Stomach (tissue), 9 donors: Measurements from ENCODE around the gene RDH5. TPM values are rescaled to one million over a fixed set of nuclear protein-coding genes. Genes with fewer than 3 reads are reported as not detected.

Experiments
- DNase-seq, 2 donors: peaks; one replicate each; pipeline versions ENCODE4 v3.0.0 to v3.0.0-alpha.2; 2013 to 2019
- H3K27ac ChIP-seq, 5 donors: fragments of 200-600 bp in 4 of 5; sonication (generic) in 4 of 5; one replicate each; pipeline ENCODE4 v1.5.1; 2013 to 2019; ENCODE audit warnings: mild to moderate bottlenecking in 1 of 5, moderate library complexity in 1 of 5
- H3K27me3 ChIP-seq, 3 donors: fragments of 200-600 bp; sonication (generic); one replicate each; pipeline ENCODE4 v1.5.1; 2017 to 2019; ENCODE audit warnings: mixed run types in 1 of 3
- H3K36me3 ChIP-seq, 4 donors: fragments of 200-600 bp; sonication (generic); 1 replicate in 3 of 4; 2 replicates in 1 of 4; pipeline ENCODE4 v1.5.1; 2016 to 2019
- H3K4me1 ChIP-seq, 4 donors: fragments of 200-600 bp; sonication (generic); one replicate each; pipeline ENCODE4 v1.5.1; 2016 to 2019
- H3K4me3 ChIP-seq, 4 donors: fragments of 200-600 bp; sonication (generic) in 3 of 4; one replicate each; pipeline ENCODE4 v1.5.1; 2016 to 2019; ENCODE audit warnings: mild to moderate bottlenecking in 1 of 4
- H3K9me3 ChIP-seq, 4 donors: fragments of 200-600 bp; sonication (generic); one replicate each; pipeline ENCODE4 v1.5.1; 2016 to 2019
- EP300 ChIP-seq: sonication (generic); formaldehyde crosslinking; IDR thresholded peaks from one replicate; pipeline ENCODE4 v1.6.1; 2017; ENCODE audit warnings: antibody characterized with exemption
- POLR2A ChIP-seq, 4 donors: fragments of 450-650 bp; IDR thresholded peaks; one replicate each; pipeline ENCODE4 v1.6.1; 2016; ENCODE audit warnings: antibody characterized with exemption in 4 of 4, control low read depth in 2 of 4, mild to moderate bottlenecking in 1 of 4, moderate library complexity in 1 of 4
- POLR2AphosphoS5 ChIP-seq, 3 donors: sonication (generic); formaldehyde crosslinking; IDR thresholded peaks; one replicate each; pipeline ENCODE4 v1.6.1; 2016; ENCODE audit warnings: antibody characterized with exemption in 3 of 3
- WGBS, 5 donors: extraction: QIAGEN DNeasy Blood & Tissue Kit in 3 of 5; methylation state at CpG; one replicate each; pipeline versions ENCODE4 v1.1.5 to v1.1.7; 2013 to 2018; 5-methylcytosine and 5-hydroxymethylcytosine counted together
- intact Hi-C: fragments of 100-400 bp; cut with DNase I; formaldehyde crosslinking; loops from one replicate; pipeline ENCODE4 v1.15.1; 2023; ENCODE audit warnings: low total_unique reads
- polyA plus RNA-seq, 3 donors: library from polyadenylated mRNA; stranded (reverse); fragments of 200-250 nt; gene quantifications; one replicate each; pipeline ENCODE4 v1.2.3, GENCODE V29; 2013
- total RNA-seq, 5 donors: library from RNA; depleted of rRNA; stranded (reverse); fragments of >200 nt; gene quantifications; one replicate each; pipeline versions ENCODE4 v1.1.0 to v1.2.3, GENCODE V29; 2014 to 2016
- TF ChIP-seq, protein P1 (sequence below), 7 experiments: fragments of 450-650 bp in 4 of 7; fragments of 200-600 bp in 3 of 7; sonication (generic) in 3 of 7; IDR thresholded peaks; one replicate each; pipeline ENCODE4 v1.5.1; 2016 to 2019; ENCODE audit warnings: antibody characterized with exemption in 7 of 7, control low read depth in 2 of 7, mild to moderate bottlenecking in 1 of 7
- donor health status: healthy with polysubstance abuse.
- donor health status: Bipolar disorder and iron deficiency.
- donor health status: healthy.

RDH5 gene
- total and polyA plus RNA-seq, 8 donors: 3.2 to 41.2 (median 10.1) TPM

DNA sequence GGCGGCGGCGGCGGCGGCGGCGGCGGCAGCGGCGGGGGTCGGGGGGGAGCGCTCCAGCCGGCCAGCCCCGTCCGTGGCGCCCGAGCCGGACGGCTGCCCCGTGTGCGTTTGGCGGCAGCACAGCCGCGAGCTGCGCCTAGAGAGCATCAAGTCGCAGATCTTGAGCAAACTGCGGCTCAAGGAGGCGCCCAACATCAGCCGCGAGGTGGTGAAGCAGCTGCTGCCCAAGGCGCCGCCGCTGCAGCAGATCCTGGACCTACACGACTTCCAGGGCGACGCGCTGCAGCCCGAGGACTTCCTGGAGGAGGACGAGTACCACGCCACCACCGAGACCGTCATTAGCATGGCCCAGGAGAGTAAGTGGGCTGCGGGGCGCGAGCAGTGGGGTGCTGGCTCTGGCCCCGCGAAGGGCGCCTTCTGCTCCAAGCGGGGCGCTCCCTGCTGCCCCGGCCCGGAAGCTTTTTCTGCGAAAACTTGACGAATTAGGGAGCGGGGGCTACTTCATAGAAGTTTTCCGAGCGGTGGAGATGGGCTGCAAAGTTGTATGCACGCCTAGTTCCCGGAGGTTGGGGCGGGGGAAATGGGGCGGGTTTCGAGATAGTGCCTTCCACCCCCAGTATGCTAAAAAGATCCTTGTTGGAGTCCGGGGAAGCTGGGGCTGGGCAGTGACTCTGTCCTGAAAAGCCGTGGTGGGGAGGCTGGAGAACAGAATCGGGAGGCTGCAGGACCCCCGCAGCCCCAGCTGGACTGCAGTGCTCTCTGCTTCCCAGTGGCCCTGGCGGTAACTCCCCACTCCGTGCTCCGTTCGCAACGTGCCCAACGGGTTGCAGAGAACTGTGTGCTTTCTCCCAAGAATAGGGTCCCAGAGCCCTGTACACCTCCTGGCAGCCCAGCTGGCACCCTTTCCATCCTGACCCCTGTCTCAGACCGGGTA lies 23.5 kb downstream of the RDH5 start:
- peaks cover 0 to 4% (median under 1%) of the 10 kb centered on the region in 4 donors for H3K36me3 ChIP-seq
- H3K9me3 ChIP-seq: no peaks in the 10 kb centered on the region
- peak; percentile 60 to 89 for DNase-seq
- WGBS, 5 donors: 0 to 1% (median 1%) methylated on average over 18 to 73 of the region's 73 CpGs
- H3K27ac ChIP-seq: peak overlapping the region; percentile 49 to 79 (median 62)
- intact Hi-C loops: loop anchor here (5.0 to 10.0 kb wide), 2 partner anchors 51 to 194 kb away; no protein-coding TSS in a partner anchor
- H3K27me3 ChIP-seq: peaks cover 0 to 38% (median 0%) of the 10 kb centered on the region in 3 donors
- peak overlapping the region; percentile 59 to 74 (median 61) for H3K4me3 ChIP-seq
- TF ChIP-seq, protein P1, sequence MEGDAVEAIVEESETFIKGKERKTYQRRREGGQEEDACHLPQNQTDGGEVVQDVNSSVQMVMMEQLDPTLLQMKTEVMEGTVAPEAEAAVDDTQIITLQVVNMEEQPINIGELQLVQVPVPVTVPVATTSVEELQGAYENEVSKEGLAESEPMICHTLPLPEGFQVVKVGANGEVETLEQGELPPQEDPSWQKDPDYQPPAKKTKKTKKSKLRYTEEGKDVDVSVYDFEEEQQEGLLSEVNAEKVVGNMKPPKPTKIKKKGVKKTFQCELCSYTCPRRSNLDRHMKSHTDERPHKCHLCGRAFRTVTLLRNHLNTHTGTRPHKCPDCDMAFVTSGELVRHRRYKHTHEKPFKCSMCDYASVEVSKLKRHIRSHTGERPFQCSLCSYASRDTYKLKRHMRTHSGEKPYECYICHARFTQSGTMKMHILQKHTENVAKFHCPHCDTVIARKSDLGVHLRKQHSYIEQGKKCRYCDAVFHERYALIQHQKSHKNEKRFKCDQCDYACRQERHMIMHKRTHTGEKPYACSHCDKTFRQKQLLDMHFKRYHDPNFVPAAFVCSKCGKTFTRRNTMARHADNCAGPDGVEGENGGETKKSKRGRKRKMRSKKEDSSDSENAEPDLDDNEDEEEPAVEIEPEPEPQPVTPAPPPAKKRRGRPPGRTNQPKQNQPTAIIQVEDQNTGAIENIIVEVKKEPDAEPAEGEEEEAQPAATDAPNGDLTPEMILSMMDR (IDR thresholded peaks at IDR 0.05): no peak
- TF ChIP-seq POLR2AphosphoS5 (IDR thresholded peaks at IDR 0.05) (no peak), POLR2A (IDR thresholded peaks at IDR 0.05) (no peak), EP300 (no peak)
- H3K4me1 ChIP-seq: peaks cover 14 to 42% (median 39%) of the 10 kb centered on the region in 4 donors

DNA sequence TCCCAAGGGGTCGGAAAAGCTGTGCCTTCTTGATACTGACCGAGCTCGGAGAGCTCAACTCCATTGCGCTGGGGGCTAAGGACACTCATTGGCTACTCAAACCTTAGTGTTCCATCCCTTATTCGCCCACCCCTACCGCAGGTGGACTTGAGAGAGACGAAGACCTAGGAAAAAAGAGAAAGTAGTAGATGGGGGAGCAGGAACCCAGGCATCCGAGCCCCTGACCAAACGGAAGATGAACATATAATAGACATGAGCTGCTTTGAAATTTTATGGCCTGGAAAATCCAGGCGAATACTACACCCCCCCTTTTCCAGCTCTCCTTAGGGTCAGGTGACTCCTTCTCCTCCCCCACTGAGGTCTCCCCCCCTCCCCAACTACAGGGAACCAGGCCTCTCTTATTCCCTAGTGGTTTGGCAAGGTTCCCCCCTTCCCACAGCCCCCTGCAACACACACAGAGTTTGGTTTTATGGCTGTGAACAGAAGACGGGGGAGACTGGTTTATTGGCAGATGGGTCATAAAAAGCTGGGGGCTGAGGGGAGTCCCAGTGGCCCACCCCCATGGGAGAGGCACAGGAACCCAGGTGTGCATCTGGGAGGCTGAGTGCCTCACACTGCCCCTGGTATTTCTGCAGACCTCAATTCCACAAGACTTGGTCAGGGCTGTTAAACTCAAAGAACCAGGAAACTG lies 24.3 kb downstream of the RDH5 start:
- TF ChIP-seq EP300: no peak
- TF ChIP-seq, protein P1 (IDR thresholded peaks at IDR 0.05): no peak
- no peak for TF ChIP-seq POLR2A (IDR thresholded peaks at IDR 0.05)
- no peak for TF ChIP-seq POLR2AphosphoS5 (IDR thresholded peaks at IDR 0.05)
- H3K4me1 ChIP-seq: peaks cover 14 to 39% (median 38%) of the 10 kb centered on the region in 4 donors
- H3K27me3 ChIP-seq: peaks cover 0 to 38% (median 0%) of the 10 kb centered on the region in 3 donors
- peak overlapping the region in 3 of 5 donors; percentile 16 to 79 (median 62) for H3K27ac ChIP-seq
- peaks cover 0 to 10% (median 6%) of the 10 kb centered on the region in 4 donors for H3K36me3 ChIP-seq
- no peak for DNase-seq
- 18 to 27% (median 24%) methylated on average over 11 of the region's 11 CpGs for WGBS, 5 donors
- H3K9me3 ChIP-seq: no peaks in the 10 kb centered on the region
- H3K4me3 ChIP-seq: peak overlapping the region; percentile 59 to 74 (median 61)
- intact Hi-C loops: loop anchor here (5.0 to 10.0 kb wide), 2 partner anchors 50 to 193 kb away; no protein-coding TSS in a partner anchor

GRCh38 chr12:55745361-55746173 lies 25.4 kb downstream of the RDH5 start:
- TF ChIP-seq POLR2A (IDR thresholded peaks at IDR 0.05) (no peak), EP300 (no peak), POLR2AphosphoS5 (IDR thresholded peaks at IDR 0.05) (no peak)
- TF ChIP-seq, protein P1 (IDR thresholded peaks at IDR 0.05): no peak
- peak in 1 of 2 donors; percentile 81 for DNase-seq
- H3K4me3 ChIP-seq: peak overlapping the region in 1 of 4 donors; percentile 11
- peaks cover 0 to 17% (median 10%) of the 10 kb centered on the region in 4 donors for H3K36me3 ChIP-seq
- peaks cover 0 to 38% (median 0%) of the 10 kb centered on the region in 3 donors for H3K27me3 ChIP-seq
- intact Hi-C loops: loop anchor here (10.0 kb wide), 1 partner anchor 49 kb away; no protein-coding TSS in a partner anchor
- WGBS, 5 donors: 24 to 32% (median 26%) methylated on average over 9 to 13 of the region's 13 CpGs
- H3K9me3 ChIP-seq: no peaks in the 10 kb centered on the region
- H3K27ac ChIP-seq: peak overlapping the region in 4 of 5 donors; percentile 4 to 79 (median 38)
- peaks cover 14 to 39% (median 38%) of the 10 kb centered on the region in 4 donors for H3K4me1 ChIP-seq
